ENCODE data around the gene CEP85L. TPM values are rescaled to one million over a fixed set of nuclear protein-coding genes. Genes with fewer than 3 reads are reported as not detected.

The CEP85L gene
- total RNA-seq, 2 donors from 2014 or later, result 87.6 to 95.6 TPM

GRCh38 chr6:118596774-118597320 lies 54.5 kb downstream of the CEP85L start:
- Mint-ChIP-seq H3K27me3 (no peaks in the 10 kb centered on the region), H3K36me3 (ENCODE audit: low read depth) (no peaks in the 10 kb centered on the region), H3K27ac (no peak overlapping the region), H3K4me1 (peaks cover 21% of the 10 kb centered on the region), H3K4me3 (no peak overlapping the region)
- ATAC-seq (no peak), DNase-seq (no peak)
- H3K9me3 ChIP-seq (ENCODE audit: control insufficient read depth, low read length, poor library complexity, severe bottlenecking), result no peaks in the 10 kb centered on the region

GRCh38 chr6:118594877-118595276 lies 56.5 kb downstream of the CEP85L start:
- ATAC-seq (no peak), DNase-seq (no peak)
- Mint-ChIP-seq H3K4me3 (no peak overlapping the region), H3K36me3 (ENCODE audit: low read depth) (peaks cover 4% of the 10 kb centered on the region), H3K27me3 (no peaks in the 10 kb centered on the region), H3K4me1 (peaks cover 29% of the 10 kb centered on the region), H3K27ac (no peak overlapping the region)
- H3K9me3 ChIP-seq (ENCODE audit: control insufficient read depth, low read length, poor library complexity, severe bottlenecking), result no peaks in the 10 kb centered on the region

- H3K27ac Mint-ChIP-seq, result no peak overlapping the region
- no peaks in the 10 kb centered on the region for H3K9me3 ChIP-seq (ENCODE audit: control insufficient read depth, low read length, poor library complexity, severe bottlenecking)
- peaks cover 7% of the 10 kb centered on the region for H3K36me3 Mint-ChIP-seq (ENCODE audit: low read depth)
- H3K27me3 Mint-ChIP-seq, result no peaks in the 10 kb centered on the region
- H3K4me3 Mint-ChIP-seq, result no peak overlapping the region
- no peak for DNase-seq
- peaks cover 31% of the 10 kb centered on the region for H3K4me1 Mint-ChIP-seq
- ATAC-seq, result no peak
Measured at GRCh38 chr6:118591897-118592296, 59.5 kb downstream of the CEP85L start.

GRCh38 chr6:118589649-118590365 lies 61.6 kb downstream of the CEP85L start:
- peaks cover 42% of the 10 kb centered on the region for H3K4me1 Mint-ChIP-seq
- DNase-seq (no peak), ATAC-seq (no peak)
- no peak overlapping the region for H3K4me3 Mint-ChIP-seq
- no peaks in the 10 kb centered on the region for H3K27me3 Mint-ChIP-seq
- peak overlapping the region; percentile 84 for H3K27ac Mint-ChIP-seq
- no peaks in the 10 kb centered on the region for H3K9me3 ChIP-seq (ENCODE audit: control insufficient read depth, low read length, poor library complexity, severe bottlenecking)
- peaks cover 7% of the 10 kb centered on the region for H3K36me3 Mint-ChIP-seq (ENCODE audit: low read depth)

- Mint-ChIP-seq H3K36me3 (ENCODE audit: low read depth) (peaks cover 7% of the 10 kb centered on the region), H3K27me3 (no peaks in the 10 kb centered on the region), H3K4me3 (no peak overlapping the region), H3K4me1 (peaks cover 42% of the 10 kb centered on the region), H3K27ac (peak overlapping the region; percentile 84)
- H3K9me3 ChIP-seq (ENCODE audit: control insufficient read depth, low read length, poor library complexity, severe bottlenecking), result no peaks in the 10 kb centered on the region
- DNase-seq (no peak), ATAC-seq (no peak)
Measured at GRCh38 chr6:118589186-118589585, 62.2 kb downstream of the CEP85L start.

- Mint-ChIP-seq H3K27ac (peak overlapping the region; percentile 84), H3K27me3 (no peaks in the 10 kb centered on the region), H3K4me3 (peak overlapping the region; percentile 36), H3K36me3 (ENCODE audit: low read depth) (peaks cover 7% of the 10 kb centered on the region), H3K4me1 (peaks cover 38% of the 10 kb centered on the region)
- DNase-seq (no peak), ATAC-seq (no peak)
- no peaks in the 10 kb centered on the region for H3K9me3 ChIP-seq (ENCODE audit: control insufficient read depth, low read length, poor library complexity, severe bottlenecking)
Measured at GRCh38 chr6:118588626-118589025, 62.8 kb downstream of the CEP85L start.

- Mint-ChIP-seq H3K27me3 (no peaks in the 10 kb centered on the region), H3K27ac (peak overlapping the region; percentile 65), H3K36me3 (ENCODE audit: low read depth) (peaks cover 9% of the 10 kb centered on the region), H3K4me1 (peaks cover 40% of the 10 kb centered on the region), H3K4me3 (no peak overlapping the region)
- no peaks in the 10 kb centered on the region for H3K9me3 ChIP-seq (ENCODE audit: control insufficient read depth, low read length, poor library complexity, severe bottlenecking)
- DNase-seq (no peak), ATAC-seq (no peak)
Measured at GRCh38 chr6:118586746-118587485, 64.5 kb downstream of the CEP85L start.

GRCh38 chr6:118584911-118585310 lies 66.5 kb downstream of the CEP85L start:
- Mint-ChIP-seq H3K4me3 (no peak overlapping the region), H3K27me3 (no peaks in the 10 kb centered on the region), H3K4me1 (peaks cover 33% of the 10 kb centered on the region), H3K36me3 (ENCODE audit: low read depth) (peaks cover 7% of the 10 kb centered on the region), H3K27ac (peak overlapping the region; percentile 65)
- no peak for DNase-seq
- no peak for ATAC-seq
- H3K9me3 ChIP-seq (ENCODE audit: control insufficient read depth, low read length, poor library complexity, severe bottlenecking), result no peaks in the 10 kb centered on the region

- DNase-seq (no peak), ATAC-seq (peak; percentile 22)
- Mint-ChIP-seq H3K4me1 (peaks cover 16% of the 10 kb centered on the region), H3K27ac (no peak overlapping the region), H3K4me3 (no peak overlapping the region), H3K27me3 (no peaks in the 10 kb centered on the region), H3K36me3 (ENCODE audit: low read depth) (peaks cover 4% of the 10 kb centered on the region)
- peaks cover 14% of the 10 kb centered on the region for H3K9me3 ChIP-seq (ENCODE audit: control insufficient read depth, low read length, poor library complexity, severe bottlenecking)
Measured at GRCh38 chr6:118581489-118581959, 69.9 kb downstream of the CEP85L start.

- H3K9me3 ChIP-seq (ENCODE audit: control insufficient read depth, low read length, poor library complexity, severe bottlenecking), result peaks cover 18% of the 10 kb centered on the region
- Mint-ChIP-seq H3K4me1 (peaks cover 9% of the 10 kb centered on the region), H3K36me3 (ENCODE audit: low read depth) (peaks cover 7% of the 10 kb centered on the region), H3K27ac (peak overlapping the region; percentile 2), H3K4me3 (no peak overlapping the region), H3K27me3 (no peaks in the 10 kb centered on the region)
- peak; percentile 83 for ATAC-seq
- DNase-seq, result no peak
Measured at GRCh38 chr6:118580585-118581419, 70.6 kb downstream of the CEP85L start.

- DNase-seq (no peak), ATAC-seq (no peak)
- peaks cover 22% of the 10 kb centered on the region for H3K9me3 ChIP-seq (ENCODE audit: control insufficient read depth, low read length, poor library complexity, severe bottlenecking)
- H3K4me3 Mint-ChIP-seq, result no peak overlapping the region
- no peaks in the 10 kb centered on the region for H3K27me3 Mint-ChIP-seq
- H3K27ac Mint-ChIP-seq, result no peak overlapping the region
- peaks cover 8% of the 10 kb centered on the region for H3K36me3 Mint-ChIP-seq (ENCODE audit: low read depth)
- peaks cover 8% of the 10 kb centered on the region for H3K4me1 Mint-ChIP-seq
Measured at GRCh38 chr6:118579786-118580185, 71.6 kb downstream of the CEP85L start.

- H3K4me1 Mint-ChIP-seq, result peaks cover 8% of the 10 kb centered on the region
- H3K27me3 Mint-ChIP-seq, result no peaks in the 10 kb centered on the region
- no peak overlapping the region for H3K4me3 Mint-ChIP-seq
- DNase-seq, result no peak
- peaks cover 8% of the 10 kb centered on the region for H3K36me3 Mint-ChIP-seq (ENCODE audit: low read depth)
- H3K9me3 ChIP-seq (ENCODE audit: control insufficient read depth, low read length, poor library complexity, severe bottlenecking), result peaks cover 32% of the 10 kb centered on the region
- no peak overlapping the region for H3K27ac Mint-ChIP-seq
- no peak for ATAC-seq
Measured at GRCh38 chr6:118578617-118579016, 72.8 kb downstream of the CEP85L start.

- Mint-ChIP-seq H3K36me3 (ENCODE audit: low read depth) (peaks cover 8% of the 10 kb centered on the region), H3K4me1 (peaks cover 8% of the 10 kb centered on the region), H3K4me3 (no peak overlapping the region), H3K27ac (no peak overlapping the region), H3K27me3 (no peaks in the 10 kb centered on the region)
- ATAC-seq (no peak), DNase-seq (no peak)
- peaks cover 32% of the 10 kb centered on the region for H3K9me3 ChIP-seq (ENCODE audit: control insufficient read depth, low read length, poor library complexity, severe bottlenecking)
Measured at GRCh38 chr6:118577972-118578371, 73.4 kb downstream of the CEP85L start.
